Suprapubic skin (tissue), 4 donors: ENCODE data around the gene ECE1.

Source experiments
- CTCF ChIP-seq, 2 donors: fragments of 200-600 bp in 1 of 2; fragments of 450-650 bp in 1 of 2; sonication (generic) in 1 of 2; IDR thresholded peaks; one replicate each; pipeline ENCODE4 v1.5.1; 2016 to 2019; ENCODE audit warnings: antibody characterized with exemption in 2 of 2, mild to moderate bottlenecking in 1 of 2, moderate library complexity in 1 of 2
- EP300 ChIP-seq: sonication (generic); formaldehyde crosslinking; IDR thresholded peaks from one replicate; pipeline ENCODE4 v1.6.1; 2017; ENCODE audit warnings: antibody characterized with exemption
- POLR2AphosphoS5 ChIP-seq, 3 donors: sonication (generic); formaldehyde crosslinking; IDR thresholded peaks; one replicate each; pipeline ENCODE4 v1.6.1; 2017; ENCODE audit warnings: antibody characterized with exemption in 3 of 3

GRCh38 chr1:21260405-21261125, 29.7 kb downstream of the ECE1 start:
- TF ChIP-seq POLR2AphosphoS5 (IDR thresholded peaks at IDR 0.05) (no peak), CTCF (IDR thresholded peaks at IDR 0.05) (no peak), EP300 (no peak)
